ENCODE measurements around the gene MAG. TPM values are rescaled to one million over a fixed set of nuclear protein-coding genes. Genes with fewer than 3 reads are reported as not detected.

MAG gene
- total RNA-seq, 1 experiment from 2014 or later, result 0.17 TPM

DNA sequence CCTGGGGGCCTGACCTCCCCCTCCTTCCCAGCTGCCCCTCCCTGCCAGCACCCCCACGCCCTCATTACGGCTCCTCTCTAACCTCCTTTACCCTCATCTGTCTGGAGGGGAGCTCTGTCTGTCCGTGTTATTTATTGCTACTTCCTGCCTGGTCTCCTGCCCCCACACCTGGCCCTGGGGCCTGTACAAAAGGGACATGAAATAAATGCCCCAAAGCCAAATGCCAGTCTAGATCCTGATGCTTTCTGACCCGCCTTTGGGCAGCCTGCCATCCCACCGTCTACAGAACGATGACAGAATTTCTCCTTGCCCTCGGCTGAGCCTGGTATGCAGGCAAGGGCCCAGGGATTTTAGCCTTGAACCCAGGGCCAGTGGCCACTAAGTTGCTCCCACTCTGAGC lies 21.6 kb downstream of the MAG start:
- H4K20me1 ChIP-seq (ENCODE audit: insufficient read depth), result no peaks in the 10 kb centered on the region
- no peak overlapping the region for H3K4me3 ChIP-seq (replicated peaks in 1 of 2; ENCODE audit: low read depth in 1 of 2, low read length in 2 of 2)
- ChIA-PET POLR2A (no interaction called here), CTCF (interaction anchor here (1.1 kb wide), 1 partner anchor 15 kb away, joined by 3 read pairs; no protein-coding TSS in a partner anchor), RAD21 (ENCODE audit: low non-redundant PET in 1 of 2, low total read pairs in 2 of 2, uncharacterized antibody in 2 of 2, unreplicated experiment in 2 of 2) (no interaction called here)
- no TSS peak for BruUV-seq (replicated peaks)
- no peak overlapping the region for H3K27ac ChIP-seq (ENCODE audit: low read depth, low read length)
- no peak for DNase-seq (ENCODE audit: low read depth, low spot score)
- intact Hi-C loops (cut with micrococcal nuclease), result no loop called here
- peak overlapping the region; percentile 37 for H3K4me2 ChIP-seq (ENCODE audit: low read length)
- no peak for TF ChIP-seq POLR2AphosphoS5 (IDR thresholded peaks at IDR 0.05; ENCODE audit: low read depth, low read length)
- H2AFZ ChIP-seq (ENCODE audit: low read depth, low read length, poor library complexity, severe bottlenecking), result no peak overlapping the region
- H3K9me2 ChIP-seq (ENCODE audit: insufficient read depth), result no peaks in the 10 kb centered on the region
- H3K4me1 ChIP-seq (ENCODE audit: control insufficient read depth in 1 of 2, insufficient read depth in 2 of 2, low read length in 2 of 2), result peaks cover 11 to 45% of the 10 kb centered on the region in 2 experiments
- no peaks in the 10 kb centered on the region for H3K79me2 ChIP-seq (ENCODE audit: insufficient read depth, low read length)
- no peaks in the 10 kb centered on the region for H3K9me3 ChIP-seq (ENCODE audit: control insufficient read depth in 1 of 2, insufficient read depth in 1 of 2, low read depth in 1 of 2, low read length in 2 of 2)
- H3K27me3 ChIP-seq (ENCODE audit: insufficient read depth, low read length), result no peaks in the 10 kb centered on the region
- ATAC-seq, result 0 out of 2 replicates have a peak, but pooled peaks have one; percentile 15
- no peak overlapping the region for H3K9ac ChIP-seq (ENCODE audit: low read length)
- H3K36me3 ChIP-seq (ENCODE audit: control insufficient read depth in 1 of 2, insufficient read depth in 2 of 2, low read length in 2 of 2), result no peaks in the 10 kb centered on the region

DNA sequence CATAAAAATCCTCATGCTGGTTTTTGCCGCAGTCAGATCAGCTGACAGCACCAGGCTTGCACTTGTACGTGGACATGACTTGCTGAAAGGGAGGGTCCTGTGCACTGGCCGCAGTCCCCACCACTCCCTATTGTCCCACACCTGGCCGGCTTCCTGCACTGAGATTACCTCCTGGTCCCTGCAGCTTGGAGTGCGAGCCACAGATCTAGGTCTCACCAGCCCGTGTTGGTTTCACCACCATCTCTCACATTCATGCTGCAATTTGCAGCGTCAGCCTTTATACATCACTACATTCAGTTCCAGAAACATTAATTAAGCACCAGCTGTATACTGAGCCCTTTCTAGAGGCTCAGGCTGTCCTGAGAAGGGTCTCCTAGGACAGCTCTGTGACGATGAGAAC lies 22.1 kb downstream of the MAG start:
- H3K4me2 ChIP-seq (ENCODE audit: low read length), result peak overlapping the region; percentile 37
- H3K9me2 ChIP-seq (ENCODE audit: insufficient read depth), result no peaks in the 10 kb centered on the region
- no peak overlapping the region for H3K4me3 ChIP-seq (replicated peaks in 1 of 2; ENCODE audit: low read depth in 1 of 2, low read length in 2 of 2)
- H2AFZ ChIP-seq (ENCODE audit: low read depth, low read length, poor library complexity, severe bottlenecking), result no peak overlapping the region
- no peak overlapping the region for H3K27ac ChIP-seq (ENCODE audit: low read depth, low read length)
- H3K4me1 ChIP-seq (ENCODE audit: control insufficient read depth in 1 of 2, insufficient read depth in 2 of 2, low read length in 2 of 2), result peaks cover 16 to 50% of the 10 kb centered on the region in 2 experiments
- no peaks in the 10 kb centered on the region for H3K9me3 ChIP-seq (ENCODE audit: control insufficient read depth in 1 of 2, insufficient read depth in 1 of 2, low read depth in 1 of 2, low read length in 2 of 2)
- ChIA-PET RAD21 (ENCODE audit: low non-redundant PET in 1 of 2, low total read pairs in 2 of 2, uncharacterized antibody in 2 of 2, unreplicated experiment in 2 of 2) (no interaction called here), CTCF (no interaction called here), POLR2A (no interaction called here)
- no peak for DNase-seq (ENCODE audit: low read depth, low spot score)
- no peak for ATAC-seq
- no peak overlapping the region for H3K9ac ChIP-seq (ENCODE audit: low read length)
- H3K36me3 ChIP-seq (ENCODE audit: control insufficient read depth in 1 of 2, insufficient read depth in 2 of 2, low read length in 2 of 2), result no peaks in the 10 kb centered on the region
- intact Hi-C loops (cut with micrococcal nuclease), result no loop called here
- no peaks in the 10 kb centered on the region for H3K79me2 ChIP-seq (ENCODE audit: insufficient read depth, low read length)
- BruUV-seq (replicated peaks), result no TSS peak
- H4K20me1 ChIP-seq (ENCODE audit: insufficient read depth), result no peaks in the 10 kb centered on the region
- no peak for TF ChIP-seq TCF7L2 (IDR thresholded peaks at IDR 0.05; ENCODE audit: borderline replicate concordance, extremely low read depth, insufficient read depth, insufficient read length)
- TF ChIP-seq ZNF274 (IDR thresholded peaks at IDR 0.05; ENCODE audit: low read depth, low read length), result no peak
- no peak for TF ChIP-seq SIN3A (IDR thresholded peaks at IDR 0.05; ENCODE audit: low read depth)
- no peak for TF ChIP-seq POLR2A (IDR thresholded peaks at IDR 0.05; ENCODE audit: borderline replicate concordance, extremely low read depth, insufficient read depth, insufficient read length)
- no peak for TF ChIP-seq CBX3 (IDR thresholded peaks at IDR 0.05; ENCODE audit: low read depth)
- TF ChIP-seq JUND (IDR thresholded peaks at IDR 0.05), result no peak
- TF ChIP-seq, protein P1, sequence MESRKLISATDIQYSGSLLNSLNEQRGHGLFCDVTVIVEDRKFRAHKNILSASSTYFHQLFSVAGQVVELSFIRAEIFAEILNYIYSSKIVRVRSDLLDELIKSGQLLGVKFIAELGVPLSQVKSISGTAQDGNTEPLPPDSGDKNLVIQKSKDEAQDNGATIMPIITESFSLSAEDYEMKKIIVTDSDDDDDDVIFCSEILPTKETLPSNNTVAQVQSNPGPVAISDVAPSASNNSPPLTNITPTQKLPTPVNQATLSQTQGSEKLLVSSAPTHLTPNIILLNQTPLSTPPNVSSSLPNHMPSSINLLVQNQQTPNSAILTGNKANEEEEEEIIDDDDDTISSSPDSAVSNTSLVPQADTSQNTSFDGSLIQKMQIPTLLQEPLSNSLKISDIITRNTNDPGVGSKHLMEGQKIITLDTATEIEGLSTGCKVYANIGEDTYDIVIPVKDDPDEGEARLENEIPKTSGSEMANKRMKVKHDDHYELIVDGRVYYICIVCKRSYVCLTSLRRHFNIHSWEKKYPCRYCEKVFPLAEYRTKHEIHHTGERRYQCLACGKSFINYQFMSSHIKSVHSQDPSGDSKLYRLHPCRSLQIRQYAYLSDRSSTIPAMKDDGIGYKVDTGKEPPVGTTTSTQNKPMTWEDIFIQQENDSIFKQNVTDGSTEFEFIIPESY (IDR thresholded peaks at IDR 0.05; ENCODE audit: extremely low read depth, insufficient replicate concordance, low read length), result no peak
- TF ChIP-seq, protein P2, sequence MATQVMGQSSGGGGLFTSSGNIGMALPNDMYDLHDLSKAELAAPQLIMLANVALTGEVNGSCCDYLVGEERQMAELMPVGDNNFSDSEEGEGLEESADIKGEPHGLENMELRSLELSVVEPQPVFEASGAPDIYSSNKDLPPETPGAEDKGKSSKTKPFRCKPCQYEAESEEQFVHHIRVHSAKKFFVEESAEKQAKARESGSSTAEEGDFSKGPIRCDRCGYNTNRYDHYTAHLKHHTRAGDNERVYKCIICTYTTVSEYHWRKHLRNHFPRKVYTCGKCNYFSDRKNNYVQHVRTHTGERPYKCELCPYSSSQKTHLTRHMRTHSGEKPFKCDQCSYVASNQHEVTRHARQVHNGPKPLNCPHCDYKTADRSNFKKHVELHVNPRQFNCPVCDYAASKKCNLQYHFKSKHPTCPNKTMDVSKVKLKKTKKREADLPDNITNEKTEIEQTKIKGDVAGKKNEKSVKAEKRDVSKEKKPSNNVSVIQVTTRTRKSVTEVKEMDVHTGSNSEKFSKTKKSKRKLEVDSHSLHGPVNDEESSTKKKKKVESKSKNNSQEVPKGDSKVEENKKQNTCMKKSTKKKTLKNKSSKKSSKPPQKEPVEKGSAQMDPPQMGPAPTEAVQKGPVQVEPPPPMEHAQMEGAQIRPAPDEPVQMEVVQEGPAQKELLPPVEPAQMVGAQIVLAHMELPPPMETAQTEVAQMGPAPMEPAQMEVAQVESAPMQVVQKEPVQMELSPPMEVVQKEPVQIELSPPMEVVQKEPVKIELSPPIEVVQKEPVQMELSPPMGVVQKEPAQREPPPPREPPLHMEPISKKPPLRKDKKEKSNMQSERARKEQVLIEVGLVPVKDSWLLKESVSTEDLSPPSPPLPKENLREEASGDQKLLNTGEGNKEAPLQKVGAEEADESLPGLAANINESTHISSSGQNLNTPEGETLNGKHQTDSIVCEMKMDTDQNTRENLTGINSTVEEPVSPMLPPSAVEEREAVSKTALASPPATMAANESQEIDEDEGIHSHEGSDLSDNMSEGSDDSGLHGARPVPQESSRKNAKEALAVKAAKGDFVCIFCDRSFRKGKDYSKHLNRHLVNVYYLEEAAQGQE (IDR thresholded peaks at IDR 0.05; ENCODE audit: low read depth), result no peak
- TF ChIP-seq, protein P3, sequence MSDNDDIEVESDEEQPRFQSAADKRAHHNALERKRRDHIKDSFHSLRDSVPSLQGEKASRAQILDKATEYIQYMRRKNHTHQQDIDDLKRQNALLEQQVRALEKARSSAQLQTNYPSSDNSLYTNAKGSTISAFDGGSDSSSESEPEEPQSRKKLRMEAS (IDR thresholded peaks at IDR 0.05), result no peak
- no peak for TF ChIP-seq YY1 (IDR thresholded peaks at IDR 0.05; ENCODE audit: extremely low read depth, insufficient replicate concordance, low read depth, low read length)
- no peak for TF ChIP-seq ELF1 (IDR thresholded peaks at IDR 0.05; ENCODE audit: borderline replicate concordance, low read depth)
- TF ChIP-seq EZH2phosphoT487 (IDR thresholded peaks at IDR 0.05; ENCODE audit: borderline replicate concordance), result no peak
- no peak for TF ChIP-seq RAD21 (IDR thresholded peaks at IDR 0.05; ENCODE audit: low read depth)
- TF ChIP-seq POLR2AphosphoS5 (IDR thresholded peaks at IDR 0.05; ENCODE audit: low read depth, low read length), result no peak
- no peak for TF ChIP-seq CEBPB (IDR thresholded peaks at IDR 0.05; ENCODE audit: low read depth)
- no peaks in the 10 kb centered on the region for H3K27me3 ChIP-seq (ENCODE audit: insufficient read depth, low read length)

Data from HCT116 (cell line).